Muscle layer of colon (tissue), 2 donors: Measurements from ENCODE around the gene FBN1.

Source experiments
- H3K27ac ChIP-seq: one replicate; pipeline ENCODE4 v1.7.0; 2013; ENCODE audit warnings: low read depth, mild to moderate bottlenecking, low read length, moderate library complexity
- H3K27me3 ChIP-seq, 2 donors: one replicate each; pipeline ENCODE4 v1.7.0; 2013; ENCODE audit warnings: low read length in 2 of 2, mild to moderate bottlenecking in 2 of 2; ENCODE audit not compliant: insufficient read depth in 2 of 2, control insufficient read depth in 1 of 2
- H3K36me3 ChIP-seq: one replicate; pipeline ENCODE4 v1.7.0; 2013; ENCODE audit warnings: mild to moderate bottlenecking, low read length; ENCODE audit not compliant: insufficient read depth
- H3K4me1 ChIP-seq: one replicate; pipeline ENCODE4 v1.7.0; 2013; ENCODE audit warnings: mild to moderate bottlenecking, low read length; ENCODE audit not compliant: insufficient read depth
- H3K4me3 ChIP-seq, 2 donors: one replicate each; pipeline ENCODE4 v1.7.0; 2013; ENCODE audit warnings: low read length in 2 of 2, low read depth in 1 of 2, mild to moderate bottlenecking in 1 of 2, moderate library complexity in 1 of 2
- H3K9ac ChIP-seq: one replicate; pipeline ENCODE4 v1.7.0; 2013; ENCODE audit warnings: low read length
- H3K9me3 ChIP-seq: one replicate; pipeline ENCODE4 v1.7.0; 2013; ENCODE audit warnings: mild to moderate bottlenecking, low read length
- donor health status: abdominal sarcoma.
- donor health status: Adenocarcinoma of cecum.

Gene FBN1

DNA sequence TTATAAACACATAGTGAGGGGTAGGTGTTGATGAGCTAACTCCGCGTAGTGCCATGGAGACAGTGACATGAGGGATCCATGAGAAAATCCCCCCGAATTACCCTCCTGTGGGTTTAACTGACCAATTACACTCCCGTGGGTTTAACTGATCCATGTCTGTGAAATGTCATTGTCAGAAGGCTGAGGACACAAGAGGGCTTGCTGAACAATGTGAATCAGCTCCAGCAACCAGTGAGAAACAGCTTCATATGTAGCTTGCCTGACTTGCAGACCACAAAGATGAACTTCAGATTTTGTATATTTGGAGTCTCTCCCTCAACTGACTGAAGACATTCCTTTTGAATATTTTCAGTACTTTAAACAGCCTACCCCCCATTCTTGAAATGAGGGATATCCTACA lies 144.9 kb downstream of the FBN1 start:
- H3K9ac ChIP-seq: no peak overlapping the region
- no peak overlapping the region for H3K4me3 ChIP-seq
- peaks cover 30% of the 10 kb centered on the region for H3K36me3 ChIP-seq
- no peak overlapping the region for H3K27ac ChIP-seq
- no peaks in the 10 kb centered on the region for H3K27me3 ChIP-seq
- no peaks in the 10 kb centered on the region for H3K4me1 ChIP-seq
- no peaks in the 10 kb centered on the region for H3K9me3 ChIP-seq

GRCh38 chr15:48499978-48500377 lies 145.5 kb downstream of the FBN1 start:
- H3K27me3 ChIP-seq: no peaks in the 10 kb centered on the region
- H3K4me1 ChIP-seq: no peaks in the 10 kb centered on the region
- H3K9ac ChIP-seq: no peak overlapping the region
- no peak overlapping the region for H3K4me3 ChIP-seq
- H3K36me3 ChIP-seq: peaks cover 29% of the 10 kb centered on the region
- no peaks in the 10 kb centered on the region for H3K9me3 ChIP-seq
- H3K27ac ChIP-seq: no peak overlapping the region

DNA sequence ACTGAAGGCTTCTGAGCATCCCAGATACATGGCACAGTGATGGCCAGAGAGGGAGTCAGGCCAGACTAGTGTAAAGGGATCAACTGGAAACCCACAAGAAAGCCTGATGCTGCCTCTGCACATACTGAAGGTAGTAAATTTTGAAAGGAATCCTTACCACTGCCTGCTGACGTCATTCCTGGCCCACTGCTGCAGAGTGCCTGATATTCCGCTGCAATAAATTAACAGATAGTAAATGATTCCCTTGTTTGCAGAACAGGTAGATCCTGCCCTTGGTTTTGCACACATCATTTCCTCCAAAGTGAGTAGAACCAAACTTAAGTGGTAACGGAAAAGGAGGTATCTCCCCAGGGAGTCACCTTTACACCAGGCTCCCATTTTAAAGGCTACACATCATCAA lies 146.7 kb downstream of the FBN1 start:
- H3K27me3 ChIP-seq: no peaks in the 10 kb centered on the region
- no peaks in the 10 kb centered on the region for H3K4me1 ChIP-seq
- H3K27ac ChIP-seq: no peak overlapping the region
- H3K9me3 ChIP-seq: no peaks in the 10 kb centered on the region
- H3K9ac ChIP-seq: no peak overlapping the region
- H3K4me3 ChIP-seq: no peak overlapping the region
- H3K36me3 ChIP-seq: peaks cover 19% of the 10 kb centered on the region

- H3K4me3 ChIP-seq: no peak overlapping the region
- H3K36me3 ChIP-seq: peaks cover 18% of the 10 kb centered on the region
- no peaks in the 10 kb centered on the region for H3K4me1 ChIP-seq
- H3K9me3 ChIP-seq: no peaks in the 10 kb centered on the region
- H3K27ac ChIP-seq: no peak overlapping the region
- no peaks in the 10 kb centered on the region for H3K27me3 ChIP-seq
- no peak overlapping the region for H3K9ac ChIP-seq
Observed at GRCh38 chr15:48494631-48495030, 150.9 kb downstream of the FBN1 start.

DNA sequence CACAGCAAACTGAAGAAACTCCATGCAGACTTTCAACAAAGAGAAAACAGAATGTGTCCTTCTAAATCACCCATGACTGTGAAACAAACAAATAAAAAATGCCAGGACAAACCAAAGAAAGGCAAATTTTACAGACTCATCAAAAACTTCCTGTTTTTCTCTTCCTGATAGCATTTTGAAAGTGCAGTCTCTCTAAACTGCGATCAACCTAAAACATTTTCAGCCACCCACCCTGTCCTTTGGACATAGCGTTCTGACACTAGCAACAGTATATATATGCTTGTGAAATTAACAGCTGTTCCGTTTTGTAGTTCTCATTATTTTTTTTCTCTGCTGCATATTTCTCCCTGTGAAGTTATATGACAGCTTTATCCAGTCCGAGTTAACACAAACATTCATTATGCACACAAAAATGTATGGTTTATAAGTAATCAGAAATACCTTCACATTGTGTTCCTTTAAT lies 151.7 kb downstream of the FBN1 start:
- H3K4me3 ChIP-seq: no peak overlapping the region
- no peaks in the 10 kb centered on the region for H3K9me3 ChIP-seq
- H3K36me3 ChIP-seq: peaks cover 16% of the 10 kb centered on the region
- no peaks in the 10 kb centered on the region for H3K27me3 ChIP-seq
- no peaks in the 10 kb centered on the region for H3K4me1 ChIP-seq
- no peak overlapping the region for H3K27ac ChIP-seq
- H3K9ac ChIP-seq: no peak overlapping the region

GRCh38 chr15:48493084-48493762 lies 152.3 kb downstream of the FBN1 start:
- H3K27me3 ChIP-seq: no peaks in the 10 kb centered on the region
- H3K9me3 ChIP-seq: no peaks in the 10 kb centered on the region
- no peak overlapping the region for H3K27ac ChIP-seq
- no peak overlapping the region for H3K9ac ChIP-seq
- no peaks in the 10 kb centered on the region for H3K4me1 ChIP-seq
- peaks cover 16% of the 10 kb centered on the region for H3K36me3 ChIP-seq
- H3K4me3 ChIP-seq: no peak overlapping the region

DNA sequence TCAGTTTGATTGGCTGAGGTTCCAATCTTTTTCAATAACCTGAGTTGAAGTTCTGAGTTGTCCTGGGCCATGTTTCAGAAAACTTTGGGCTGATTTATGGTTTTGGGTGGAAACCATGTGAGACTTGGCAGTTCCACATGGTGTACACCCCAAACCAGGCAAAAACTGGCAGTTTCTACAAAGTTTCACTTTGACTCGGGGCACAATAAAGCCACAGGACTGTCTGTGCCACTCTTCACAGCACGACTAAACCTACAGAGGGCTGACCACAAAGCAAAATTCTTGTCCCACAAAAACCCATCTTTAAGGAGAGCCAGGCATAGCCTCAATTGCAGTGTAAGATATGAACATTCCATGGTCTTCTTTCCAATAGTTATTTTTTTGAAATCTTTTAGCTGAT lies 159.3 kb downstream of the FBN1 start:
- H3K27ac ChIP-seq: no peak overlapping the region
- no peaks in the 10 kb centered on the region for H3K27me3 ChIP-seq
- no peak overlapping the region for H3K9ac ChIP-seq
- H3K9me3 ChIP-seq: no peaks in the 10 kb centered on the region
- H3K36me3 ChIP-seq: peaks cover 24% of the 10 kb centered on the region
- no peaks in the 10 kb centered on the region for H3K4me1 ChIP-seq
- no peak overlapping the region for H3K4me3 ChIP-seq

- H3K36me3 ChIP-seq: no peaks in the 10 kb centered on the region
- H3K27ac ChIP-seq: no peak overlapping the region
Observed at GRCh38 chr15:48481802-48482201, 163.7 kb downstream of the FBN1 start.

DNA sequence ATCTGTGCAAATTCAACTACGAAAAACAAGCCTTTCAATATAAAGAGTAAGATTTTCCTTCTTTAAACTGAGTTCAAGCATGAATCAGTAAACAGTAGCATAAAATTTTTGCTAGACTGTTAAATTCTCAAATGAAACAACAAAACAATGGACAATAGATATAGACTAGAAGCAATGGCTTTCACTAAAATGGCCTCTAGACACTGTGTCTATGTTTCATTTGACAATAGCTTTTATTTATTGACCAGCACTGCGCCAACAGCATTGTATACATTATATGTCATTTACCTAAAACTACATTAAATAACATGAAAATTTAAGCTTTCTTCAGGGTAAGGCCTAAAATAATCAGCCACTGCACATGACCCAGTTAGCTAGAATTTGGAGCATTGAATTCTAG lies 165.8 kb downstream of the FBN1 start:
- H3K4me3 ChIP-seq: no peak overlapping the region
- no peaks in the 10 kb centered on the region for H3K36me3 ChIP-seq
- no peaks in the 10 kb centered on the region for H3K4me1 ChIP-seq
- H3K27me3 ChIP-seq: no peaks in the 10 kb centered on the region
- no peak overlapping the region for H3K9ac ChIP-seq
- H3K27ac ChIP-seq: no peak overlapping the region
- H3K9me3 ChIP-seq: no peaks in the 10 kb centered on the region

More at GRCh38 chr15:48481802-48482201, 163.7 kb downstream of the FBN1 start:
- no peak overlapping the region for H3K9ac ChIP-seq
- no peaks in the 10 kb centered on the region for H3K9me3 ChIP-seq
- no peaks in the 10 kb centered on the region for H3K4me1 ChIP-seq
- H3K27me3 ChIP-seq: no peaks in the 10 kb centered on the region
- H3K4me3 ChIP-seq: no peak overlapping the region

- Histone ChIP-seq H3K4me3 (no peak overlapping the region), H3K9ac (no peak overlapping the region), H3K36me3 (no peaks in the 10 kb centered on the region), H3K27me3 (no peaks in the 10 kb centered on the region), H3K9me3 (no peaks in the 10 kb centered on the region), H3K4me1 (no peaks in the 10 kb centered on the region), H3K27ac (no peak overlapping the region)
Observed at GRCh38 chr15:48478581-48478980, 166.9 kb downstream of the FBN1 start.

DNA sequence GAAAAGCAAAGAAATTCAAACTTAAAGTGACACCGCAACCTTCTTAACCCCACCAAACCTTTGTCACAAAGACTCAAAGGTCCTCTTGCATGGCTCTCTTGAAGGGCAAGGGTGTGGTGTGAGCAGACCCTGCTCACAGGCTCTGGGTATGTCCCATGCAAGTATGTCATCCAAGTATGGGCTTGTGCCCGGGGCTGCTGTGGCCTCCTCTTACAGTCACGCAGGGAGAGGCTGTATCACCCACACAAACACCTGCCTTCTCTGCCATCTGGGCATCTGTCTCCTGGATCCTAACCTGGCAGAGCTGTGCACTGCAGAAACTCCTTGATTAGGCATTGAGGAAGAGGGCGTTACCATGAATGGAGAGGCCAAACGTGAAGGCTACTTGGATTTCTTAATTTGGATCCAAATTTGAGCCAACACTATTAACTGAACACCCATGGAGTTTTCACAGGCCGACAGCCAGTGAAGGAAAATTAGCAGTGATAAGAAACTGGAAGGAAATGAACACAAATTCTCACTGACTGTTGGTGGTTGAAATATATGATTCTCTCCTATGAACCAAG lies 167.6 kb downstream of the FBN1 start:
- H3K4me3 ChIP-seq: no peak overlapping the region
- H3K4me1 ChIP-seq: no peaks in the 10 kb centered on the region
- no peaks in the 10 kb centered on the region for H3K9me3 ChIP-seq
- no peaks in the 10 kb centered on the region for H3K36me3 ChIP-seq
- H3K9ac ChIP-seq: no peak overlapping the region
- no peaks in the 10 kb centered on the region for H3K27me3 ChIP-seq
- H3K27ac ChIP-seq: no peak overlapping the region
